GM18867 (cell line): ENCODE results near the gene PEX1.
"Not testable (repeated sequence)": the region's sequence is repeated elsewhere in the genome, so short reads cannot be mapped to it uniquely, and the experiment has no call there.

ENCODE experiments used
- ATAC-seq: cut with Tn5 transposase; IDR thresholded peaks from one replicate; pipeline ENCODE4 v1.9.1; 2021; ENCODE audit warnings: mild to moderate bottlenecking, moderate library complexity; ENCODE audit not compliant: unreplicated experiment

The PEX1 gene

GRCh38 chr7:92506363-92506762 is 22.0 kb downstream of the PEX1 start:
- ATAC-seq: no peak

GRCh38 chr7:92504563-92504962 is 23.8 kb downstream of the PEX1 start:
- ATAC-seq: no peak

GRCh38 chr7:92503767-92504166 is 24.6 kb downstream of the PEX1 start:
- ATAC-seq: no peak

GRCh38 chr7:92498557-92498956 is 29.8 kb downstream of the PEX1 start:
- ATAC-seq: no peak

GRCh38 chr7:92496876-92497275 is 31.4 kb downstream of the PEX1 start:
- no peak for ATAC-seq

GRCh38 chr7:92489634-92490033 is 38.7 kb downstream of the PEX1 start:
- ATAC-seq: no peak

- no peak for ATAC-seq
These were observed 40.5 kb downstream of the PEX1 start for GRCh38 chr7:92487804-92488203.

- no peak for ATAC-seq
These were observed 42.3 kb downstream of the PEX1 start for GRCh38 chr7:92485974-92486373.

GRCh38 chr7:92485267-92485892 is 42.9 kb downstream of the PEX1 start:
- ATAC-seq: no peak

GRCh38 chr7:92484226-92484625 is 44.1 kb downstream of the PEX1 start:
- ATAC-seq: not testable (repeated sequence)

- ATAC-seq: not testable (repeated sequence)
These were observed 44.7 kb downstream of the PEX1 start for GRCh38 chr7:92483624-92484023.

GRCh38 chr7:92479146-92479545 is 49.2 kb downstream of the PEX1 start:
- not testable (repeated sequence) for ATAC-seq

- ATAC-seq: no peak
These were observed 49.6 kb downstream of the PEX1 start for GRCh38 chr7:92478711-92479110.

- ATAC-seq: no peak
These were observed 50.2 kb downstream of the PEX1 start for GRCh38 chr7:92478095-92478494.

- not testable (repeated sequence) for ATAC-seq
These were observed 50.6 kb downstream of the PEX1 start, which contains the start of gene ERVW-1 for GRCh38 chr7:92477681-92478080. TSS of gene ERVW-1 (minus strand) at chr7:92477946. CDS start at chr7:92470381, 7,565 bp downstream.

- ATAC-seq: not testable (repeated sequence)
These were observed 52.3 kb downstream of the PEX1 start for GRCh38 chr7:92475851-92476590.

- ATAC-seq: not testable (repeated sequence)
These were observed 53.0 kb downstream of the PEX1 start for GRCh38 chr7:92475261-92475770.

- ATAC-seq: not testable (repeated sequence)
These were observed 54.3 kb downstream of the PEX1 start for GRCh38 chr7:92473989-92474388.

- not testable (repeated sequence) for ATAC-seq
These were observed 59.7 kb downstream of the PEX1 start for GRCh38 chr7:92468589-92468988.

GRCh38 chr7:92466682-92467081 is 61.6 kb downstream of the PEX1 start:
- ATAC-seq: no peak

- no peak for ATAC-seq
These were observed 63.8 kb downstream of the PEX1 start for GRCh38 chr7:92464515-92464914.

GRCh38 chr7:92462560-92462959 is 65.8 kb downstream of the PEX1 start:
- ATAC-seq: no peak
